WERI-Rb-1 (cell line): Measurements from ENCODE around the gene WDFY3.

Source experiments
- DNase-seq: peaks from one replicate; pipeline ENCODE4 v3.0.0-alpha.2; 2020
- H3K27ac ChIP-seq: fragments of 250-450 bp; sonication (Bioruptor Pico); 2 replicates; pipeline ENCODE4 v1.5.1; 2020; ENCODE audit warnings: mild to moderate bottlenecking, moderate library complexity
- H3K27me3 ChIP-seq: fragments of 250-450 bp; sonication (Bioruptor Pico); 2 replicates; pipeline ENCODE4 v1.5.1; 2021; ENCODE audit warnings: mild to moderate bottlenecking, low read depth, moderate library complexity; ENCODE audit not compliant: insufficient read depth, severe bottlenecking
- H3K36me3 ChIP-seq: fragments of 250-450 bp; sonication (Bioruptor Pico); 2 replicates; pipeline ENCODE4 v1.5.1; 2020; ENCODE audit warnings: mild to moderate bottlenecking, moderate library complexity
- H3K4me3 ChIP-seq: 2 replicates; pipeline ENCODE4 v1.5.1; 2011; ENCODE audit warnings: low read depth, mild to moderate bottlenecking, control low read depth, low read length
- H3K9me3 ChIP-seq: fragments of 250-450 bp; sonication (Bioruptor Pico); 2 replicates; pipeline ENCODE4 v1.5.1; 2021; ENCODE audit warnings: mild to moderate bottlenecking, moderate library complexity; ENCODE audit not compliant: severe bottlenecking
- TF ChIP-seq, protein P1 (sequence below): IDR thresholded peaks from 2 replicates; pipeline ENCODE4 v1.5.1; 2011; ENCODE audit warnings: low read depth, mild to moderate bottlenecking, control low read depth, inconsistent platforms, low read length

WDFY3 gene

GRCh38 chr4:84826681-84827080 is 139.8 kb downstream of the WDFY3 start:
- Histone ChIP-seq H3K27me3 (no peaks in the 10 kb centered on the region), H3K9me3 (no peaks in the 10 kb centered on the region), H3K4me3 (no peak overlapping the region), H3K36me3 (peaks cover 14% of the 10 kb centered on the region), H3K27ac (no peak overlapping the region)
- TF ChIP-seq, protein P1, sequence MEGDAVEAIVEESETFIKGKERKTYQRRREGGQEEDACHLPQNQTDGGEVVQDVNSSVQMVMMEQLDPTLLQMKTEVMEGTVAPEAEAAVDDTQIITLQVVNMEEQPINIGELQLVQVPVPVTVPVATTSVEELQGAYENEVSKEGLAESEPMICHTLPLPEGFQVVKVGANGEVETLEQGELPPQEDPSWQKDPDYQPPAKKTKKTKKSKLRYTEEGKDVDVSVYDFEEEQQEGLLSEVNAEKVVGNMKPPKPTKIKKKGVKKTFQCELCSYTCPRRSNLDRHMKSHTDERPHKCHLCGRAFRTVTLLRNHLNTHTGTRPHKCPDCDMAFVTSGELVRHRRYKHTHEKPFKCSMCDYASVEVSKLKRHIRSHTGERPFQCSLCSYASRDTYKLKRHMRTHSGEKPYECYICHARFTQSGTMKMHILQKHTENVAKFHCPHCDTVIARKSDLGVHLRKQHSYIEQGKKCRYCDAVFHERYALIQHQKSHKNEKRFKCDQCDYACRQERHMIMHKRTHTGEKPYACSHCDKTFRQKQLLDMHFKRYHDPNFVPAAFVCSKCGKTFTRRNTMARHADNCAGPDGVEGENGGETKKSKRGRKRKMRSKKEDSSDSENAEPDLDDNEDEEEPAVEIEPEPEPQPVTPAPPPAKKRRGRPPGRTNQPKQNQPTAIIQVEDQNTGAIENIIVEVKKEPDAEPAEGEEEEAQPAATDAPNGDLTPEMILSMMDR, result no peak
- peak; percentile 43 for DNase-seq

DNA sequence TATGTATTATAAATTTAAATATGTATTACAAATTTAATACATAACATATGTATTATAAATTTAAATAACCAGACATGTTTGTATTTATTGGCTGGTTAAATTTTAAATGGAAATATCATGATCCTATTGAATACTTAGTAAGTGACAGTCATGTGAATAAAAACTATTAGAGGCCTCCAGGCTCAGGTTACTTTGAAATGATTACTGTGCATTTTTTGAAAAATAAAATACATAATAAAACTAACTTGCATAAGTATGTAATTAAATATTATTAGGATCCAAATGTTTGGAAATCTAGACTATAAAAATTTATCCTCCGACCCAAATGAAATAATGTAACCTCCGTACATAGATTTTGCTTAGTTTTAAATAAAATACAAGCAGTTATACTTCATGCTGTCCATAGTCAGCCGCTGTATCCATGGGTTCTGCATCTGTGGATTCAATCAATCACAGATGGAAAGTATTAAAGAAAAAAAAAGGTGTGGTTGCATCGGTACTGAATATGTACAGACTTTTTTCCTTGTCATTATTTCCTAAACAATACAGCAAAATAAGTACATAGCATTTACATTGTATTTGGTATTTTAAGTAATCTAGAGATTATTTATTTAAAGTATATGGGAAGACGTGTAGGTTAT is 140.7 kb downstream of the WDFY3 start:
- H3K4me3 ChIP-seq, result no peak overlapping the region
- no peak for DNase-seq
- no peaks in the 10 kb centered on the region for H3K27me3 ChIP-seq
- H3K27ac ChIP-seq, result no peak overlapping the region
- H3K9me3 ChIP-seq, result no peaks in the 10 kb centered on the region
- TF ChIP-seq, protein P1, result no peak
- peaks cover 14% of the 10 kb centered on the region for H3K36me3 ChIP-seq

DNA sequence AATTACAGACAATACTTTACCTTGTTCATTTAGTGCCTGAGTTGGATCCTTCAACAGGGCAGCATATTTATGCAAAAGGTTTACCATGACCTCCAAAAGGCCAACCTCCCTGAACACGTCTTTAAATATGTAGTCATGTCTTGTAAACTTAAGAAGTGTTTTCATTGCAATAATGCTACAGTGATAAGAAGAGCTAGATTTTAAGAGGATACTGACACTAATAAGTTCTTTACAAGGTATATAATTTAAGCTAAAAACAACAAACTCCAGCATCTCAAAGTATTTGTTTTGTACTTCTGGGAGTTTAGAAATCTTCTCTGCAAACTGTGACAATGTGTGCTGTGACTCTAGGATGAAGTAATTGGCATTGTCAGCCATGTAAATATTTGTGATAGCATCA is 145.4 kb downstream of the WDFY3 start:
- no peak for DNase-seq
- Histone ChIP-seq H3K4me3 (no peak overlapping the region), H3K27ac (no peak overlapping the region), H3K9me3 (no peaks in the 10 kb centered on the region), H3K36me3 (peaks cover 10% of the 10 kb centered on the region), H3K27me3 (no peaks in the 10 kb centered on the region)
- TF ChIP-seq, protein P1, result no peak

- H3K36me3 ChIP-seq, result peaks cover 22% of the 10 kb centered on the region
- no peaks in the 10 kb centered on the region for H3K9me3 ChIP-seq
- TF ChIP-seq, protein P1, result no peak
- no peak overlapping the region for H3K4me3 ChIP-seq
- no peak for DNase-seq
- no peak overlapping the region for H3K27ac ChIP-seq
- no peaks in the 10 kb centered on the region for H3K27me3 ChIP-seq
Observed at GRCh38 chr4:84814094-84814750, 152.3 kb downstream of the WDFY3 start.

GRCh38 chr4:84809946-84810345 is 156.5 kb downstream of the WDFY3 start:
- Histone ChIP-seq H3K9me3 (no peaks in the 10 kb centered on the region), H3K36me3 (peaks cover 17% of the 10 kb centered on the region)

More at GRCh38 chr4:84809946-84810345, 156.5 kb downstream of the WDFY3 start:
- no peak overlapping the region for H3K4me3 ChIP-seq
- TF ChIP-seq, protein P1, result no peak
- no peak for DNase-seq
- H3K27me3 ChIP-seq, result no peaks in the 10 kb centered on the region
- no peak overlapping the region for H3K27ac ChIP-seq
